RPMI7951 (cell line): Measurements from ENCODE around the gene AKAP6. TPM values are rescaled to one million over a fixed set of nuclear protein-coding genes. Genes with fewer than 3 reads are reported as not detected.

Source experiments
- DNase-seq: peaks from one replicate; pipeline ENCODE4 v3.0.0-alpha.2; 2012; ENCODE audit warnings: low read depth
- total RNA-seq: library from RNA; depleted of rRNA; stranded (reverse); fragments of >200 nt; shearing (Covaris generic); gene quantifications from 2 replicates; pipeline ENCODE4 v1.2.3, GENCODE V29; 2014

AKAP6 gene
- total RNA-seq, 1 experiment from 2014 or later, result 3.0 TPM

- DNase-seq, result no peak
These were observed 373.0 kb downstream of the AKAP6 start for GRCh38 chr14:32702088-32702487.

GRCh38 chr14:32702562-32702961 lies 373.5 kb downstream of the AKAP6 start:
- peak; percentile 80 for DNase-seq

- DNase-seq, result peak; percentile 65
These were observed 374.1 kb downstream of the AKAP6 start for GRCh38 chr14:32703183-32703621.

- no peak for DNase-seq
These were observed 377.8 kb downstream of the AKAP6 start for GRCh38 chr14:32706721-32707519.

GRCh38 chr14:32707742-32708500 lies 378.8 kb downstream of the AKAP6 start:
- no peak for DNase-seq

GRCh38 chr14:32709027-32709426 lies 379.9 kb downstream of the AKAP6 start:
- peak; percentile 87 for DNase-seq

- DNase-seq, result peak; percentile 72
These were observed 381.2 kb downstream of the AKAP6 start for GRCh38 chr14:32710231-32710671.

- peak; percentile 66 for DNase-seq
These were observed 381.9 kb downstream of the AKAP6 start for GRCh38 chr14:32710731-32711680.

GRCh38 chr14:32713856-32714255 lies 384.8 kb downstream of the AKAP6 start:
- no peak for DNase-seq

GRCh38 chr14:32719601-32720000 lies 390.5 kb downstream of the AKAP6 start:
- no peak for DNase-seq

GRCh38 chr14:32720927-32721326 lies 391.8 kb downstream of the AKAP6 start:
- DNase-seq, result no peak

- DNase-seq, result no peak
These were observed 393.6 kb downstream of the AKAP6 start for GRCh38 chr14:32722631-32723183.

- DNase-seq, result peak; percentile 73
These were observed 395.9 kb downstream of the AKAP6 start for GRCh38 chr14:32724867-32725471.

GRCh38 chr14:32726516-32726915 lies 397.4 kb downstream of the AKAP6 start:
- DNase-seq, result no peak

- DNase-seq, result no peak
These were observed 398.7 kb downstream of the AKAP6 start for GRCh38 chr14:32727832-32728231.

- DNase-seq, result no peak
These were observed 399.4 kb downstream of the AKAP6 start for GRCh38 chr14:32728526-32728925.

GRCh38 chr14:32728976-32729375 lies 399.9 kb downstream of the AKAP6 start:
- no peak for DNase-seq

GRCh38 chr14:32731249-32731648 lies 402.2 kb downstream of the AKAP6 start:
- no peak for DNase-seq

GRCh38 chr14:32733015-32733414 lies 403.9 kb downstream of the AKAP6 start:
- no peak for DNase-seq

- DNase-seq, result no peak
These were observed 405.2 kb downstream of the AKAP6 start for GRCh38 chr14:32734261-32734660.

GRCh38 chr14:32737621-32738020 lies 408.5 kb downstream of the AKAP6 start:
- DNase-seq, result no peak
